Brain microvascular endothelial cell (primary cell): ENCODE measurements around the gene UGT1A1.

ENCODE experiments used
- DNase-seq: peaks from one replicate; pipeline ENCODE4 v3.0.0-alpha.2; 2020
- H3K27ac ChIP-seq: fragments of 250-450 bp; sonication (Bioruptor Pico); 2 replicates; pipeline ENCODE4 v1.5.1; 2020; ENCODE audit warnings: mild to moderate bottlenecking, moderate library complexity
- H3K27me3 ChIP-seq: fragments of 250-450 bp; sonication (Bioruptor Pico); replicated peaks from 2 replicates; pipeline ENCODE4 v1.5.1; 2020; ENCODE audit warnings: mild to moderate bottlenecking
- H3K36me3 ChIP-seq: fragments of 250-450 bp; sonication (Bioruptor Pico); replicated peaks from 2 replicates; pipeline ENCODE4 v1.5.1; 2020; ENCODE audit warnings: mild to moderate bottlenecking
- H3K4me3 ChIP-seq: 2 replicates; pipeline ENCODE4 v1.5.1; 2011; ENCODE audit warnings: low read depth, mild to moderate bottlenecking, control low read depth, low read length, moderate library complexity
- in situ Hi-C: cut with HindIII; loops from 2 replicates; pipeline ENCODE4 v1.10.0; 2017; ENCODE audit warnings: low sequenced_read_pairs, low pct_ligation_motif_present
- TF ChIP-seq, protein P1 (sequence below): IDR thresholded peaks from 2 replicates; pipeline ENCODE4 v1.5.1; 2011; ENCODE audit warnings: low read depth, mild to moderate bottlenecking, moderate library complexity, low read length, control low read depth, inconsistent platforms; ENCODE audit errors: missing control alignments

The UGT1A1 gene

DNA sequence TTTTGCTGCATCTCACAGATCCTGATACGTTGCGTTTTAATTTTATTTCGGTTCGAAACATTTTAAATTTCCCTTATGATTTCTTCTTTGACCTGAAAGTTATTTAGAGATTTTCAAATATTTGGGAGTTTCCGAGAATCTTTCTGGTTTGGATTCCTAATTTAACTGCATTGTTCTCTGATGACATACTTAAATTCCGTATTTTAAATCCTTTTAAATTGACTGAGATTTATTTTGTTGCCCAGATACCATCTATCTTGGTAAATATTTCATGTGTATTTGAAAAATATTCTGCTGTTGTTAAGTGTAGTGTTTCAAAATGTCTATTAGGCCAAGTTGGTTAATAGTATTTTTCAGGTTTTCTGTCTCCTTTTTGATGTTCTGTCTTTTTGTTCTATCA is 55.8 kb downstream of the UGT1A1 start:
- Histone ChIP-seq H3K4me3 (no peak overlapping the region), H3K27me3 (no peaks in the 10 kb centered on the region), H3K27ac (no peak overlapping the region), H3K36me3 (no peaks in the 10 kb centered on the region)
- DNase-seq, result no peak
- in situ Hi-C loops, result no loop called here
- TF ChIP-seq, protein P1, sequence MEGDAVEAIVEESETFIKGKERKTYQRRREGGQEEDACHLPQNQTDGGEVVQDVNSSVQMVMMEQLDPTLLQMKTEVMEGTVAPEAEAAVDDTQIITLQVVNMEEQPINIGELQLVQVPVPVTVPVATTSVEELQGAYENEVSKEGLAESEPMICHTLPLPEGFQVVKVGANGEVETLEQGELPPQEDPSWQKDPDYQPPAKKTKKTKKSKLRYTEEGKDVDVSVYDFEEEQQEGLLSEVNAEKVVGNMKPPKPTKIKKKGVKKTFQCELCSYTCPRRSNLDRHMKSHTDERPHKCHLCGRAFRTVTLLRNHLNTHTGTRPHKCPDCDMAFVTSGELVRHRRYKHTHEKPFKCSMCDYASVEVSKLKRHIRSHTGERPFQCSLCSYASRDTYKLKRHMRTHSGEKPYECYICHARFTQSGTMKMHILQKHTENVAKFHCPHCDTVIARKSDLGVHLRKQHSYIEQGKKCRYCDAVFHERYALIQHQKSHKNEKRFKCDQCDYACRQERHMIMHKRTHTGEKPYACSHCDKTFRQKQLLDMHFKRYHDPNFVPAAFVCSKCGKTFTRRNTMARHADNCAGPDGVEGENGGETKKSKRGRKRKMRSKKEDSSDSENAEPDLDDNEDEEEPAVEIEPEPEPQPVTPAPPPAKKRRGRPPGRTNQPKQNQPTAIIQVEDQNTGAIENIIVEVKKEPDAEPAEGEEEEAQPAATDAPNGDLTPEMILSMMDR, result no peak

DNA sequence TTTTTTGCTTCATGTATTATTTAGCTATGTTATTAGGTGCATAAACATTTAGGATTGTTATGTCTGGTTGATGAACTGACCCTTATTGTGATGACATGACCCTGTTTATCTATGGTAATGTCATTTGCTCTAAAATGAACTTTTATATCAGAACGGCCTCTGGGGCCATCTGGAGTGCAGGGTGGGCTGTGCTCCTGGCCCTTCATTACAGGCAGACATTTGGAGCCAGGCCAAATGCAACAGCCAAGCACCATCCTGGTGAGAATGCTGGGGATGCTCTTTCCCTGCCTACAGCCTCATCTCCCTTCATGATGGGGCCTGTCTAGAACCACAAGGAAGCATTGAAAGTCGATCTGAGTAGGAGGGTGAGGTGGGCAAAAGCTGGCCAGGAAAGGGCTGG is 56.3 kb downstream of the UGT1A1 start:
- Histone ChIP-seq H3K27ac (no peak overlapping the region), H3K27me3 (no peaks in the 10 kb centered on the region), H3K4me3 (no peak overlapping the region), H3K36me3 (no peaks in the 10 kb centered on the region)
- TF ChIP-seq, protein P1, result no peak
- DNase-seq, result no peak
- in situ Hi-C loops, result no loop called here

DNA sequence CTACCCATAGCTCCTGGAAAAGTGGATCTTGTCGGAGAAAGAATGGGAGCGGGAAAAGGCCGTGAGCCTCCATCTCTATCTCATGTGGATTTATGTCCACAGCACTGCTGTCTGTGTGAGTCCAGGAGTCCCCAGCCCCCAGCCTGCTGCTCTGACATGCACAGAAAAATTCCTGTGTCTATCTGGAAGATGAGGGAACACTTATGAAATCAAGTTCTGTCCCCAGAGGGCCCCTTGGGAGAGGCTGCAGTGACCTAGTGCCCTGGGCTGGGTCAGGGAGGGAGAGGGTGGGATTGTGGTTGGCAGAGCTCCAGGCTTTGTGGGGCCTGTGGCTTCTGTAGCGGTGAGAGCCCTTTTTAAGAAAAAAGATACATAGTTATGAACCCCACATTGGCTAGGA is 56.7 kb downstream of the UGT1A1 start:
- DNase-seq, result no peak
- H3K4me3 ChIP-seq, result no peak overlapping the region
- H3K27ac ChIP-seq, result no peak overlapping the region
- TF ChIP-seq, protein P1, result no peak
- H3K27me3 ChIP-seq, result no peaks in the 10 kb centered on the region
- no peaks in the 10 kb centered on the region for H3K36me3 ChIP-seq
- in situ Hi-C loops, result no loop called here

DNA sequence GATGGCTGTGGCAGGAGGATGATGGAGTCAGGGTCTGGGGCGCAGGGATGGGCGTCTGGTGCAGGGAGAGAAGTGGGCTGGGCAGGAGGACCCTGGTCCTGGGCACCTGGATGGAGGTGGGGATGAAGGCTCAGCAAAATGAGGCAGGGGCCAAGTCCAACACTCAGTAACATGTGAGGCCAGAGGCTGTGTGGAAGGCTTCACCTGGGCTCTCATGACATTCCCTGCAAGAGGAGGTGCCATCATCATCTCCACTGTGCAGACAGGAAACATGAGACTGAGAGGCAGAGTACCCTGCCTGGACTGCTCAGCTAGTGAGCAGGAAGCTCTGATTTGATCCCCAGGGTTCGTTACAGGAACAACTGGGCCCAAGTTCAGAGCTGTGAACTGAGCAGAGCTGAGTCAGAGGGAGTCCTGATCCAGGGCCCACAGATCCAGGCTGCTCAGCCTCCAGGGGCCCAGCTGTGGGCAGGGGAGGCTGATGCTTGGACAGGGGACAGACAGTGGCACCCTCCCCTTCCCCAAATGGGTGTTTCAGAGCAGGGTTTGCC is 57.4 kb downstream of the UGT1A1 start:
- H3K27ac ChIP-seq, result no peak overlapping the region
- no peak for DNase-seq
- TF ChIP-seq, protein P1, result no peak
- in situ Hi-C loops, result no loop called here
- H3K4me3 ChIP-seq, result no peak overlapping the region
- no peaks in the 10 kb centered on the region for H3K36me3 ChIP-seq
- H3K27me3 ChIP-seq, result no peaks in the 10 kb centered on the region

DNA sequence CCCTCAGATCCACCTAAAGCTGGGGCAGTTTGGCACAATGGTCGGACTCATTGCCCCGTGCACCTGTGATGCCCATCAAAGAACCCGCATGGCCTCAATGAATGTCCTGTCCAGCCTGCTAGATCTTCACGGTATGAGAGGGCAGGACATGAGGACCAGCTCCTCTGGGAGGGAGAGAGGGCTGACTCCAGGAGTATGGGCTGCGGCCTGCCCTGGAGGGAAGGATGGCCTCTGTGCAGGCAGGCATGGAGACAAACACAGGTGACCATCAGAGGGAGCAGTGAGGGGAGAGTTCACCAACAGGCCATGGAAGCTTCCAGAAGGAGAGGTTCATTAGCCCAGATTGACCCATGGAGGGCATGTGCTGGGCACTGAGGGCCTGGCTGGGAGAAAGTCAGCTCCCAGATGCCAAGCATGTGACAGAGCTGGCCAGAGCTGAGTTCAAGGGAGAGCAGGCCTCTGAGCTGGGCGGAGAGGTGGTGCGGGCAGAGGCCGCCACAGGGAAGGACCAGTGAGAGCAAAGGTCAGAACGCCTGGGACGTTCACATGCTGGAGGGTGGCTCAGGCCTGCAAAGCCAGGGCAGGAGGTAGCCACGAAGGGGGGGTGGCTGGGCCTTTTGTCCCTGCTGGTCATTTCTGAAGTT is 58.0 kb downstream of the UGT1A1 start:
- Histone ChIP-seq H3K36me3 (no peaks in the 10 kb centered on the region), H3K27me3 (no peaks in the 10 kb centered on the region), H3K27ac (no peak overlapping the region), H3K4me3 (no peak overlapping the region)
- no peak for DNase-seq
- in situ Hi-C loops, result no loop called here
- TF ChIP-seq, protein P1, result no peak
